Endodermal cell (in vitro differentiated cells): ENCODE data around the gene PDHA1. TPM values are rescaled to one million over a fixed set of nuclear protein-coding genes. Genes with fewer than 3 reads are reported as not detected.

Experiments
- DNase-seq: peaks from one replicate; pipeline ENCODE4 v3.0.0-alpha.2; 2017
- H3K27ac ChIP-seq: 2 replicates; pipeline ENCODE4 v1.5.1; 2013; ENCODE audit warnings: mild to moderate bottlenecking, low read depth, low read length, moderate library complexity
- H3K27me3 ChIP-seq: 2 replicates; pipeline ENCODE4 v1.6.1; 2013; ENCODE audit warnings: mild to moderate bottlenecking, low read length, moderate library complexity; ENCODE audit not compliant: insufficient read depth, control insufficient read depth, poor library complexity, severe bottlenecking
- H3K36me3 ChIP-seq: 2 replicates; pipeline ENCODE4 v1.7.0; 2013; ENCODE audit warnings: mild to moderate bottlenecking, low read length, moderate library complexity; ENCODE audit not compliant: control insufficient read depth, insufficient read depth
- H3K4me1 ChIP-seq: one replicate; pipeline ENCODE4 v1.7.0; 2013; ENCODE audit warnings: low read length; ENCODE audit not compliant: control insufficient read depth, insufficient read depth
- H3K4me3 ChIP-seq: 2 replicates; pipeline ENCODE4 v1.5.1; 2013; ENCODE audit warnings: mild to moderate bottlenecking, low read length, moderate library complexity
- H3K9ac ChIP-seq: 2 replicates; pipeline ENCODE4 v1.6.1; 2013; ENCODE audit warnings: mild to moderate bottlenecking, low read length, moderate library complexity; ENCODE audit not compliant: poor library complexity, severe bottlenecking; ENCODE audit errors: extremely low read depth
- H3K9me3 ChIP-seq: 2 replicates; pipeline ENCODE4 v1.6.1; 2013; ENCODE audit warnings: mild to moderate bottlenecking, low read length, moderate library complexity; ENCODE audit not compliant: control insufficient read depth
- H3K27ac Mint-ChIP-seq: 2 replicates; pipeline ENCODE4 v1.8.0; 2020; ENCODE audit warnings: mixed read lengths
- H3K27me3 Mint-ChIP-seq: 2 replicates; pipeline ENCODE4 v1.8.0; 2021; ENCODE audit warnings: mild to moderate bottlenecking, mixed read lengths; ENCODE audit not compliant: insufficient read depth
- H3K36me3 Mint-ChIP-seq: 2 replicates; pipeline ENCODE4 v1.8.0; 2020; ENCODE audit warnings: low read depth, mixed read lengths
- H3K4me1 Mint-ChIP-seq: 2 replicates; pipeline ENCODE4 v1.8.0; 2020; ENCODE audit warnings: mixed read lengths
- H3K4me3 Mint-ChIP-seq: 2 replicates; pipeline ENCODE4 v1.8.0; 2020; ENCODE audit warnings: mild to moderate bottlenecking, moderate library complexity, mixed read lengths
- H3K9me3 Mint-ChIP-seq: 2 replicates; pipeline ENCODE4 v1.8.0; 2020; ENCODE audit warnings: mild to moderate bottlenecking, mixed read lengths
- WGBS, 2 experiments: methylation state at CpG; one replicate each; pipeline versions ENCODE4 v1.1.5 to v1.1.7; 2013; ENCODE audit warnings: missing lambda C conversion rate in 2 of 2, mixed read lengths in 1 of 2; ENCODE audit not compliant: insufficient coverage in 1 of 2, insufficient read length in 1 of 2; 5-methylcytosine and 5-hydroxymethylcytosine counted together
- long read RNA-seq, 4 experiments: library from polyadenylated mRNA in 2 of 4; library from RNA in 1 of 4; library from capped mRNA in 1 of 4; stranded (forward) in 3 of 4; unstranded in 1 of 4; transcript quantifications; one replicate each; pipeline ENCODE4 v2.0.0, GENCODE V29; 2020 to 2021; ENCODE audit warnings: inconsistent platforms in 1 of 4
- polyA plus RNA-seq, 2 experiments: library from polyadenylated mRNA; stranded (reverse); fragments of 50-300 nt; gene quantifications; one replicate each; pipeline ENCODE4 v1.2.3, GENCODE V29; 2013
- total RNA-seq, 2 donors: library from RNA; stranded (reverse); fragmentation: NEBNext Ultra II Directional in 1 of 2; extraction: Animal tissue kit (Norgen Biotek cat#: 25700) in 1 of 2; gene quantifications; 2 replicates in 1 of 2; 3 replicates in 1 of 2; pipeline ENCODE4 v1.2.1, GENCODE V29; 2021
- TF ChIP-seq, protein P1 (sequence below): fragments of 200-600 bp; sonication (generic); conservative IDR thresholded peaks from 2 replicates; pipeline ENCODE4 v1.5.0; 2021; ENCODE audit warnings: antibody characterized with exemption, mild to moderate bottlenecking

PDHA1 gene
- 100 to 1,000 TPM; 341 to 362 TPM for total RNA-seq
- polyA plus RNA-seq (2013, experiment 1 of 2) = 170 TPM
- 164 TPM for polyA plus RNA-seq (2013, experiment 2 of 2)
- long read RNA-seq, experiment 1, transcript PDHA1-206 (11 exons, 3,310 nt) = major isoform, 51 of 87 reads
- long read RNA-seq, experiment 1, partial matches to known transcripts = 14 of 87 reads
- long read RNA-seq, experiment 1, other reads (novel, unspliced or antisense) = 17 of 87 reads
- long read RNA-seq, experiment 2, transcript PDHA1-204 (12 exons, 3,484 nt) = minor isoform, 11 of 371 reads
- long read RNA-seq, experiment 2, transcript PDHA1-206 (11 exons, 3,310 nt) = major isoform, 306 of 371 reads
- long read RNA-seq, experiment 2, partial matches to known transcripts = 15 of 371 reads
- long read RNA-seq, experiment 2, other reads (novel, unspliced or antisense) = 35 of 371 reads
- long read RNA-seq, experiment 3, transcript PDHA1-213 (11 exons, 3,391 nt) = minor isoform, 9 of 924 reads
- long read RNA-seq, experiment 3, transcript PDHA1-206 (11 exons, 3,310 nt) = major isoform, 821 of 924 reads
- long read RNA-seq, experiment 3, transcript PDHA1-212 (10 exons, 3,277 nt) = minor isoform, 11 of 924 reads
- long read RNA-seq, experiment 3, transcript PDHA1-204 (12 exons, 3,484 nt) = minor isoform, 34 of 924 reads
- long read RNA-seq, experiment 3, partial matches to known transcripts = 16 of 924 reads
- long read RNA-seq, experiment 3, other reads (novel, unspliced or antisense) = 33 of 924 reads
- long read RNA-seq, experiment 4, transcript PDHA1-204 (12 exons, 3,484 nt) = minor isoform, 21 of 579 reads
- long read RNA-seq, experiment 4, transcript PDHA1-206 (11 exons, 3,310 nt) = major isoform, 493 of 579 reads
- long read RNA-seq, experiment 4, transcript PDHA1-212 (10 exons, 3,277 nt) = minor isoform, 7 of 579 reads
- long read RNA-seq, experiment 4, partial matches to known transcripts = 23 of 579 reads
- long read RNA-seq, experiment 4, other reads (novel, unspliced or antisense) = 28 of 579 reads

DNA sequence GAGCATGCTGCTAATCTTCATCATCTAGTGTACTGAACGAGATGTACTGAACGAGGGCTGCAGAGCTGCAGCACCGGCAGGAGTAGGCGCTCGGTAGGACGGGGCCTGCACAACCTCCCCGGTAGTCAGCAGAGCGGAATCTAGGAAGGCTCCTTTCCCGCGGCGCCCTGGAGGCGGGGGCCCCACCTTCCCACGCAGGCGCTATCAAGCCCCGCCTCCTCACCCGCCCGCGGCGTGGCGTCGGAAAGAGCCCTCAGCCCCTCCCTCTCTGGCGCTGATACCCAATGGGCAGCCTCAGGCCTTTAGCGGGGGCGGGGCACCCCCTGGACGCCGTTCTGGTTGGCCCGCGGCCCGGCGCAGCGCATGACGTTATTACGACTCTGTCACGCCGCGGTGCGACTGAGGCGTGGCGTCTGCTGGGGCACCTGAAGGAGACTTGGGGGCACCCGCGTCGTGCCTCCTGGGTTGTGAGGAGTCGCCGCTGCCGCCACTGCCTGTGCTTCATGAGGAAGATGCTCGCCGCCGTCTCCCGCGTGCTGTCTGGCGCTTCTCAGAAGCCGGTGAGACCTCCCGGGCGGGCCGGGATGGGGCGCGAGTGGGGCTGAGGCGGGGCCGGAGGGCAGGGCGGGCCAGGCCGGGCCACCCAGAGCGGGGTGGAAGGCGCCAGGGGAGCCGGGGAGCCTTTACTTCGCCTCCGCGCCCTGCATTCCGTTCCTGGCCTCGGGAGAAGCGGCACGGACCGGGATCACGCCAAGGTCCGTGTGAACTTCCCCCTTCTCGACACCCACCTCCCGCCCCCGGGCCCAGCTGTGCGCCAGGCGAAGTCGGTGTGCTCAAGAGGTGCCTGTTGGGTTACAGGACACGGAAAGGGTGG is at the start of gene PDHA1:
Gene PDHA1 (plus strand): TSS at position 393 of the 874 bp plus-strand sequence. CDS start 111 bp downstream, at position 504.
- Mint-ChIP-seq H3K36me3 (peaks cover 3% of the 10 kb centered on the region), H3K4me3 (peak within 1 kb of the TSS; percentile 78), H3K9me3 (peaks cover 41% of the 10 kb centered on the region), H3K4me1 (peaks cover 6% of the 10 kb centered on the region), H3K27me3 (no peaks in the 10 kb centered on the region), H3K27ac (peak within 1 kb of the TSS; percentile 87)
- no peaks in the 10 kb centered on the region for H3K4me1 ChIP-seq
- TF ChIP-seq, protein P1, sequence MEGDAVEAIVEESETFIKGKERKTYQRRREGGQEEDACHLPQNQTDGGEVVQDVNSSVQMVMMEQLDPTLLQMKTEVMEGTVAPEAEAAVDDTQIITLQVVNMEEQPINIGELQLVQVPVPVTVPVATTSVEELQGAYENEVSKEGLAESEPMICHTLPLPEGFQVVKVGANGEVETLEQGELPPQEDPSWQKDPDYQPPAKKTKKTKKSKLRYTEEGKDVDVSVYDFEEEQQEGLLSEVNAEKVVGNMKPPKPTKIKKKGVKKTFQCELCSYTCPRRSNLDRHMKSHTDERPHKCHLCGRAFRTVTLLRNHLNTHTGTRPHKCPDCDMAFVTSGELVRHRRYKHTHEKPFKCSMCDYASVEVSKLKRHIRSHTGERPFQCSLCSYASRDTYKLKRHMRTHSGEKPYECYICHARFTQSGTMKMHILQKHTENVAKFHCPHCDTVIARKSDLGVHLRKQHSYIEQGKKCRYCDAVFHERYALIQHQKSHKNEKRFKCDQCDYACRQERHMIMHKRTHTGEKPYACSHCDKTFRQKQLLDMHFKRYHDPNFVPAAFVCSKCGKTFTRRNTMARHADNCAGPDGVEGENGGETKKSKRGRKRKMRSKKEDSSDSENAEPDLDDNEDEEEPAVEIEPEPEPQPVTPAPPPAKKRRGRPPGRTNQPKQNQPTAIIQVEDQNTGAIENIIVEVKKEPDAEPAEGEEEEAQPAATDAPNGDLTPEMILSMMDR = no peak
- no peaks in the 10 kb centered on the region for H3K27me3 ChIP-seq
- H3K4me3 ChIP-seq = peak within 1 kb of the TSS; percentile 86
- peak within 1 kb of the TSS; percentile 83 for H3K9ac ChIP-seq
- WGBS, 2 experiments = 0% methylated on average over 2 to 81 of the region's 81 CpGs
- H3K9me3 ChIP-seq = no peaks in the 10 kb centered on the region
- peak; percentile 95 for DNase-seq
- H3K36me3 ChIP-seq = peaks cover 1% of the 10 kb centered on the region
- H3K27ac ChIP-seq = peak within 1 kb of the TSS; percentile 66

DNA sequence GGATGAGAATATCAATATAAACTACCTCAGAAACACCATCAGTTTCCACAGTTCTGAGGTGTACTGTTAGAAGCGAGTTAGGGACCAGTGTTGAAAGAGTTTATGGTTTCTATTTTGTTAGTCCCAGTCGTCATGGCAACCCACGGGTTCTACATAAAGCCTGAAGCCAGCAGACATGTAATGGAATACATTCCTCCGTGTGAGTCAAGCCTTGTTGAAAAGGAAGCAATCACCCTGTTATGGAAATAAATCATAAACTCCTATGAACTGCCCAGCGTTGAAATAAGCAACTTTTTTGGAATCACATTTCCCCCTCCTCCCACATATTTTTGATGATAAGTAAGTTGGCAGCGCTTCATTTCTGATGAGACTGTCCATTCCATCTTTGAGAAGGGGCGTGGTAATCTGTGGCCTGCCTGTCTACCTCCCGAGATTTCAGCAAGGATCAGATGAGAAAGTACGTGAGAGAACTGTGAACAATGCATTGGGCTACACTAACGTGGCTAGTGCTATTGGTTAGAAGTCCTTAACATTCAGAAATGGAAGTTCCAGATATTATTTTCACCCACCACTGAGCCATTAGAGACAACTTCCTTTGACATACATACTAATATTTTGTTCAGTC is 40.4 kb upstream of the PDHA1 start:
- 93 to 94% methylated on average over 3 to 10 of the region's 10 CpGs for WGBS, 2 experiments
- no peaks in the 10 kb centered on the region for H3K27me3 ChIP-seq
- no peak overlapping the region for H3K4me3 ChIP-seq
- H3K36me3 ChIP-seq = no peaks in the 10 kb centered on the region
- H3K27ac ChIP-seq = no peak overlapping the region
- Mint-ChIP-seq H3K4me1 (peaks cover 2% of the 10 kb centered on the region), H3K27ac (no peak overlapping the region), H3K27me3 (no peaks in the 10 kb centered on the region), H3K9me3 (peaks cover 63% of the 10 kb centered on the region), H3K4me3 (no peak overlapping the region), H3K36me3 (no peaks in the 10 kb centered on the region)
- H3K9ac ChIP-seq = no peak overlapping the region
- TF ChIP-seq, protein P1 = no peak
- no peaks in the 10 kb centered on the region for H3K9me3 ChIP-seq
- DNase-seq = no peak
- H3K4me1 ChIP-seq = no peaks in the 10 kb centered on the region
